Activated CD8-positive, alpha-beta memory T cell treated with anti-CD3 and anti-CD28 coated beads for 36 hours (primary cell): ENCODE measurements around the gene EML6. TPM values are rescaled to one million over a fixed set of nuclear protein-coding genes. Genes with fewer than 3 reads are reported as not detected.

ENCODE experiments used
- CTCF ChIA-PET: fragments of 350-600 bp; sonication (Branson Sonifier 250); formaldehyde crosslinking; loops from one replicate; lab custom pipeline; 2021; ENCODE audit warnings: antibody characterized with exemption; lab: Charles Lee
- POLR2A ChIA-PET: fragments of 350-600 bp; sonication (Branson Sonifier 250); formaldehyde crosslinking; loops from one replicate; lab custom pipeline; 2021; ENCODE audit warnings: antibody characterized with exemption; lab: Charles Lee
- total RNA-seq, 2 experiments: library from RNA; stranded (reverse); gene quantifications; one replicate each; pipeline ENCODE4 v1.2.3, GENCODE V29; 2021

Gene EML6
- total RNA-seq, 2 experiments from 2014 or later, result 0.89 to 1.7 TPM

DNA sequence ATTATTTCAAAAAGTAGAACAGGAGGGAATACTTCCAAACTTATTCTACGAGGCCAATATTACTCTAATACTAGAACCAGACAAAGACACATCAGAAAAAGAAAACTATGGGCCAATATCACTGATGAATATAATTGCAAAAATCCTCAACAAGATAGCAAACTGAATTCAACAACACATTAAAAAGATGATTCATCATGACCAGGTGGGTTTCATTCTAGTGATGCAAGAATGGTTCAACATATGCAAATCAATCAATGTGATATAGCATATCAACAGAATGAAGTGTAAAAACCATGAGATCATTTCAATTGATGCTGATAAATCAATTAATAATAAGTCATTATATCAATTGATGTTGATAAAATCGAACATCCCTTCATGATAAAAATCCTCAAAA lies 22.4 kb upstream of the EML6 start:
- ChIA-PET POLR2A (no interaction called here), CTCF (no interaction called here)

DNA sequence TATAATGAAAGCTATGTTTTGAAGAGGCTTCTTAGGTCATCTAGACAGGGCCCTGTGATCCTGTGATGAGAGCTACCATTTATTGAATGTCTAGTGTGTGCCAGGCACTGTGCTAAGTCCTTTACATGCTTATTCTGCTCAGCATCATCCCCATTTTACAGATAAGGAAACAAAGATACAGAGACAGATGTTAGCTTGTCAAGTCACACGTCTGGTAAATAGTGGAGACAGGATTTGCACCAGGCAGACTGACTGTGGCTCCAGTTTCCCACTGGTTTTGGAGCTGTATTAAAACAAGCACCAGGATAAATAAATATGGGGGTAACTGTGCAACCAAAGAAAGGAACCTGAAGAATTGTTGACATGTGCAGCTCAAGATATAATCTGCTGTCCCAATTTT lies 19.2 kb upstream of the EML6 start:
- CTCF ChIA-PET, result interaction anchor here (0.7 to 5.8 kb wide), 16 partner anchors 9 to 498 kb away, joined by 3 to 44 read pairs (median 5); partner anchors contain the start of gene EML6

DNA sequence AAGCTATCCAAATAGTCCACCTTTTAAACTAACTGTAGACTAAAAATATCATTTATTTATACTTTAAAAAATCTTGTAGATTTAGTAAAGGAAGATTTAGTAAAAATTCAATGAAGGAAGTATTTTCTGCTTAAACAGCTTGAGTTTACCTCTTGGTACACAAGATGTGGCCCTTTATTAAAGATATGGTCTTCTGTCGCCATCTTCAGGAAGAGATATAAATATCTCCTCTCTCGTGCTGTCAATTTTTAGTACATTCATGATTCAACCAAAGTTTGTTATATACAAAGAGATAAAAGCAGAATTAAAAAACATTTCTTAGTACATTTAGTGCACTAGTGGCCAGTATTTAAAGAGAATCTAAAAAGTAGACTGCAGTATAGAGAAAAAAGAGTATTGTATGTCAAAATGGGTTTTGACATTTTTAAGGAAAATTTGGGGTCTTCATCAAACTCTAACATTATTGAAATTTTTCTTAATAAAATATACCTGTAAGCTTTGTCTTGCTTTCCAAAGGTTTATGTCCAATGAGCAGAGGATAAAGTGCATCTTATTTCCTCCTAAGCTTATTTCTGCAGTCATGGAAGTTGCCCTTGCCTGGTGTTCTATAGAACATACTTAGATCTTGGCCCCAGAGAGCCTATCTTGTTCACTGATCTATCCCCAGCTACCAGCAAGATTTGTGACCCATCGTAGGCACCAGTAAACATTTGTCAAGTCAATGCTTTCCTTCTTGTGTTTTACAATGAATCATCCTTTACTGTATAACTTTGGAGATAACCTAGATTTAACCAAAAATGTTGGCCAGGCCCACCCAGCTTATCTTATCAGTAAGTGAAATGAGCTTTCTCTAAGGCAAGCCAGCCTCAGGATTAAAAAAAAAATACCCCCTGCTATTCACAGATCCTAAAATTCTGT lies 18.5 kb upstream of the EML6 start:
- CTCF ChIA-PET, result interaction anchor here (0.7 to 5.8 kb wide), 16 partner anchors 10 to 325 kb away, joined by 3 to 44 read pairs (median 5); partner anchors contain the start of gene EML6
- POLR2A ChIA-PET, result interaction anchor here (1.2 kb wide), 1 partner anchor 48 kb away, joined by 11 read pairs; no protein-coding TSS in a partner anchor

More for the DNA sequence above, 19.2 kb upstream of the EML6 start:
- POLR2A ChIA-PET, result interaction anchor here (1.2 kb wide), 1 partner anchor 47 kb away, joined by 11 read pairs; no protein-coding TSS in a partner anchor

DNA sequence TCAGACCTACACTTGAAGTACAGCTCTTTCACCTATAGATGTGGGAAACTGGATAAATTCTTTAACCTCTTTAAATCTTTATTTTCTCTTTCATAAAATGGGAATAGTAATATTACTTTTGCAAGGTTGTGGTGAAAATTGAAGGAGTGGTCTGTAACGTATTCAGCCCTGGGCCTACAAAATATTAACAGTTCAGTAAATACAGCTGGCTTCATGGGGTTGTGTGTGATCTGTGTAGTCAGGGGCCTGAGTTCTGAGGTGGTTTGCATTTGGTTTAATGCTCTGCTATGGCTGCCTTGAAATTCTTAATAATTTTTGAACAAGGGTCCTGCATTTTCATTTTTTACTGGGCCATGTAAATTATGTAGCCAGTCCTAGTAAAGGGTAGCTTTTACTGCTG lies 16.8 kb upstream of the EML6 start:
- ChIA-PET CTCF (interaction anchor here (0.7 to 5.8 kb wide), 3 partner anchors 42 to 585 kb away, joined by 3 to 44 read pairs (median 33); no protein-coding TSS in a partner anchor), POLR2A (no interaction called here)

DNA sequence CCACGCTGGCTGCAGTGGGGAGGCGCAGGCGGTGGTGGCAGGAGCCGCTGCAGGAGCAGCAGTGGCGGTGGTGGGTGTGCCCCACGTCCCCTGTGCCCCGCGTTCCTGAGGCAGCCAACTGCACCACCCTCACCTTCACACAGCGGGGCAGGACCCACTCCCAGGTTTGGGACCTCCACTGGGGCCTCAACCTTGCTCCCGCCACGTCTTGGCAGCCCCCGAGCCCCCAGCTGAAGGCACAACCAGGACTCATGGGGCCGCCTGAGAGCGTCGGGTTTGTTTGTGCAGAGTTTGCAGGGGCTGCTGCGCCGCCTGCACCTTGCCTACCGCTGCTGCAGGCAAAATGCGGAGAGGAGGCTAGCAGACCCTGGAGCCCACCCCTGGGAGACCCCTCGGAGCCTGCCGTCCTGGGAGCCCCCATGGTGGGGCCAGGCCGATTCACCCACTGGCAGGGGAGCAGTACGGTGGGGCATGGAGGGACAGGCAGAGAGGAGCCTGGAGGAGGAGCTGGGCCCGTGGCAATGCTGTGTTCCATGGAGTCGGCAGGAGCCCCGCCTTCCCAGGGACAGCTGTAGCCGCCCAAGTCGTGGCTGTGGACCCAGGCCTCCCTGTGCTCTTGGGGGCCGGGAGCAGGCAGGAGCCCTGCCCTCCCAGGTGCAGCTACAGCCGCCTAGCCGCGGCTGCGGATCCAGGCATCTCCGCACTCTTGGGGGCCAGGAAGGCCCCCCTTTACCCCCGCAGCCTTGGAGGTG lies 14.7 kb upstream of the EML6 start:
- CTCF ChIA-PET, result interaction anchor here (2.2 to 2.8 kb wide), 2 partner anchors 43 to 51 kb away, joined by 7 to 10 read pairs; no protein-coding TSS in a partner anchor
- POLR2A ChIA-PET, result no interaction called here

DNA sequence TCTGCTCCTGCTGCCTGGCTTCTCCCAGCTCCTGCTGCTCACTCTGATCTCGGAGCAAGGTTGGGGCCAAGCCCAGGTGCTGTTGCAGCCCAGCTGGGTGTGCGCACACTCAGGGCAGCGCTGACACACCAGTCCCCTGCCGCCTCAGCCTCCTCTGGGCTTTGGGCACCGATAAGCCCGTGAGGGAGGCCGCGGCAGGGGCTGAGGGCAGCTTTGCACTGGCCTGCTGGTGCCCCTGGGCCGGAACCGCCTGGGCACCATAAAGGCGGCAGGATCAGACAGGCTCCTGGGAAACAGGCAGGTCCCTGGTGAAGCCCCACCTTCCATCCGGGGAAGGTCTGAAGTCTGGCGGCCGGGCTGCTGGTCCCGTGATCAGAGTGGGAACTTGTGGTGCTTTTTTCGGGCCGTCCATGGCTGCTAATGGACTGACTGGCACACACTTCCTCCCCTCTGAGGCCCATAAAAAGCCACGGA lies 14.1 kb upstream of the EML6 start:
- POLR2A ChIA-PET, result no interaction called here
- CTCF ChIA-PET, result interaction anchor here (1.0 to 2.8 kb wide), 2 partner anchors 44 to 186 kb away, joined by 3 to 10 read pairs; no protein-coding TSS in a partner anchor

DNA sequence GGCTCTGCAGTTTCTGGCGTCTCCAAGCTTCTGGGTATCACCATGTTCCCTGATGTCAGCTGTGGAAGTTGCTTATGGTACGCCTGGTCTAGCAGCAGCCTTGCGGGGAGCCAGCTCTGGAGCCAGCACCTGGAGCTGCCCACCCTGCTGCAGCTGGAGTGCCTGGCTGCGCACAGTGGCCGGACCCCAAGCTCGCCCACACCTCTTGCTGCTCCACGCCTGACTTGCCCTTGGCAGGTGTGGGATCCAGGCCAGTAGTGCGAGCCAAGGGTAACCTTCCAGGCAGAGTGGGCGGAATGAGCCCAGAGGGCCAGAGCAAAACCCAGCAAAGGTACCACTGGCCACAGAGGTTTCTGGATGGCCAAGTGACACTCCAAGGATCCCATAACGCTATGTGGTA lies 13.2 kb upstream of the EML6 start:
- ChIA-PET CTCF (interaction anchor here (1.0 to 2.8 kb wide), 2 partner anchors 45 to 187 kb away, joined by 3 to 10 read pairs; no protein-coding TSS in a partner anchor), POLR2A (no interaction called here)

DNA sequence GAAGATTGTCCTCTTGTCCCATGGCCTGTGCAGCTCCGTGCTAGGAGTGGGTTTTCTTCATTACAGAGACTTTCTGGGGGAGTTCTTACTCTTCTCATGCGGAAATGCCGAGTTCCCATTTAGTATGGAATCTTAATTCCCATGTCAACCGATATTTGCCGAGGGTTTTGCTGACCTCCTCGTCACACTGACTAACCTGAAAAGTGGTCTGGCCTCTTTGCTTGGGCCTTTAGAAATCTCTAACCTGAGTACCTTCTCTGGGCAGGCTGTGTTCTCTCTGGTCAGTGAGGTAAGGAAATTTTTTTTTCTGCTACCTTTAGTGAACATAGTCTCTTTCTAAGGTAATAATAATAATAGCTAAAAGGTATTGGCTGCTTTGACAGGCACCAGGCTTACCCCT lies 10.9 kb upstream of the EML6 start:
- POLR2A ChIA-PET, result no interaction called here

DNA sequence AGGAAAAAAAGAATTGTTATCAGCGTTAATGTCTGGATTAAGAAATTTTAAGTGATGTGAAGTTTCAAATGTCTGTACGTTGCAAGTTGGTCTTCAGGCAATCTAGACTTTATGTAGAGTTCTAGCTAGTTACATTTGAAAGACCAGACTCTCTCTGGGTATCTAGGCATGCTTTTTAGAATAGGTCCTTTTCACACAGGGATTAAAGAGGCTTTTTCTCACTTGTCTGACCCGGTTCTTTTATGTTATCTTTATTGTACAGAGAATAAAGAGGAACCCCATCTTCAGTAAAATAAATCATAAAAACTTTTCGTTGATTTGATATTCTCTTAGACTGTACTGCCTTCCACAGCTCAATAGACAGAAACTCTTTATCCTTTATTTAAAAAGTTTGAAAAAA lies 8.5 kb upstream of the EML6 start:
- ChIA-PET POLR2A (no interaction called here), CTCF (interaction anchor here (1.8 kb wide), 1 partner anchor 10 kb away, joined by 7 read pairs; no protein-coding TSS in a partner anchor)

More for the DNA sequence above, 10.9 kb upstream of the EML6 start:
- CTCF ChIA-PET, result interaction anchor here (0.7 kb wide), 2 partner anchors 100 to 1157 kb away, joined by 3 to 4 read pairs; no protein-coding TSS in a partner anchor

DNA sequence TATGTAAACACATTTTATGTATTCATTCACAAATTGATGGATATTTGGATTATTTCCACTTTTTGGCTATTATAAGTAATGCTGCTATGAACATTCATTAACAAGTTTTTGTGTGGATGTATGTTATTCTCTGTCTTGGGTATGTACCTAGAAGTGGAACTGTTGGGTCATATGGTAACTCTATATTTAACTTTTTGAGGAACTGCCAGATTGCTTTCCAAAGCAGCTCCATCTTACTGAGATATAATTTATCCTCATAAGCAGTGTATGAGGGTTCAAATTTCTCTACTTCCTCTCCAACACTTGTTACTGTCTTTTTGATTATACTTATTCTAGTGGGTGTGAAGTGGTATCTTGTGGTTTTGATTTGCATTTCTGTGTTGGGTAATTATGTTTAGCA lies 7.1 kb upstream of the EML6 start:
- ChIA-PET CTCF (interaction anchor here (1.8 kb wide), 1 partner anchor 12 kb away, joined by 7 read pairs; no protein-coding TSS in a partner anchor), POLR2A (no interaction called here)

DNA sequence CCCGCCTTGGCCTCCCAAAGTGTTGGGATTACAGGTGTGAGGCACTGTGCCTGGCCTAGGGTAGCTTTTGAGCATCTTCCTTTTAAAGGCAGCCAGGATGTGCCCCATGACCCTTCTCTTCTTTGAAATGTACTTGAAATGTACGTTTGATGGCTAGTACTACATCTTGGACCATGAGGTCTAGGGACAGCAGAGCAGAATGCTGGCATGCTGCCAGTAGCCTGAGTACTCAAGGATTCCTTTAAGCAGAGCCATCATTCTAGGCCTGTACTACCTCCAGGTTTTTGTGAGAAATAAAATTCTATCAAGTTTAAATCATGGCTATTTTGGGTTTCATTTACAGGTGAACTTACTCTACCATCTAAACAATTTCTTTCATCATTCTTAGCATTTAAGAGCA lies 2.9 kb upstream of the EML6 start:
- ChIA-PET CTCF (no interaction called here), POLR2A (no interaction called here)

DNA sequence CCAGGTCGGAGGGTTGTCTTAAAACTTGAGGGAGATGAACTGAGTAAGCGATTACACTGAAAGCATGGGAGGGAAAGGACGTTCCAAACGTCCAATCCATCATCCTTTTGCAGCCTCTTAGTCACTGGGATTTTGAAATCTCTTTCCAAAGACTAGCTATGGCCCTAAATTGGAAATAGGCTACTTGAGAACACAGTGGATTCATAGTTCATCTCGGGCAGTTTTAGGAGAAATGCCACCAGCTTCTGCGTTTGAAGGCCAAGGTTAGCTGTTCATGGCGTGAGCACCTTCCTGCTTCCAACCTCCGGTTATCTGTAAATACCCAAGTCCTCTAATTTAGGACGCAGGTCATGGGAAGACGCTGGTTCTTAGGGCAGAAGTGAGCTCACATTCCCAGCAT lies 821 bp upstream of the EML6 start:
- POLR2A ChIA-PET, result no interaction called here
- CTCF ChIA-PET, result interaction anchor here (0.9 to 1.5 kb wide), 2 partner anchors 56 to 116 kb away, joined by 3 to 4 read pairs; no protein-coding TSS in a partner anchor

DNA sequence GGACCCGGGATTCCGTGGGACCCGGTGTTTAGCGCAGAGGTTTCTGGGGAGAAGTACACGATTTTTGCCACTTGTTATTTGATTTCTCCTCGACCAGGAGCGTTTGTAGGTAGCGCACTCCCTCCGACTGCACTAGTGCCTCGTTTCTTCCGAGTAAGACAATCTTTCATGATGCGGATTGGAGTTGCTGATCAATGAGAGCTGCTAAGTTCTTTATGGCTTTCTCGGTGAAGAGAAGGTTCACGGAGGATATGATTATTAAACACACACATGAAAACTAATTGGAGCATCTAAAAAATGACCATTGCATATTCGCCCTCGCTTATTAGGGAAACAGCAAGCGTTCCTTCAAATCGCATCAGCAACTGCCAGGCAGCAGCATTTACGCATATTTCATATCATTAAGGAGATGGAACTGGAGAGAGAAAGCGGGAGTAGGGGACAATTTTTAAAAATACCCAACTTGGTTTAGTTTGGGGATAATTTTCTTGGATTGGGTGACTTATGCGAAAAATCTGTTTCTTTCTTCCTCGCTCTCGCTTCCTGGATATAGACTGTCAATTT lies 616 bp downstream of the EML6 start:
- CTCF ChIA-PET, result interaction anchor here (1.6 kb wide), 1 partner anchor 19 kb away, joined by 4 read pairs; no protein-coding TSS in a partner anchor
- POLR2A ChIA-PET, result no interaction called here

DNA sequence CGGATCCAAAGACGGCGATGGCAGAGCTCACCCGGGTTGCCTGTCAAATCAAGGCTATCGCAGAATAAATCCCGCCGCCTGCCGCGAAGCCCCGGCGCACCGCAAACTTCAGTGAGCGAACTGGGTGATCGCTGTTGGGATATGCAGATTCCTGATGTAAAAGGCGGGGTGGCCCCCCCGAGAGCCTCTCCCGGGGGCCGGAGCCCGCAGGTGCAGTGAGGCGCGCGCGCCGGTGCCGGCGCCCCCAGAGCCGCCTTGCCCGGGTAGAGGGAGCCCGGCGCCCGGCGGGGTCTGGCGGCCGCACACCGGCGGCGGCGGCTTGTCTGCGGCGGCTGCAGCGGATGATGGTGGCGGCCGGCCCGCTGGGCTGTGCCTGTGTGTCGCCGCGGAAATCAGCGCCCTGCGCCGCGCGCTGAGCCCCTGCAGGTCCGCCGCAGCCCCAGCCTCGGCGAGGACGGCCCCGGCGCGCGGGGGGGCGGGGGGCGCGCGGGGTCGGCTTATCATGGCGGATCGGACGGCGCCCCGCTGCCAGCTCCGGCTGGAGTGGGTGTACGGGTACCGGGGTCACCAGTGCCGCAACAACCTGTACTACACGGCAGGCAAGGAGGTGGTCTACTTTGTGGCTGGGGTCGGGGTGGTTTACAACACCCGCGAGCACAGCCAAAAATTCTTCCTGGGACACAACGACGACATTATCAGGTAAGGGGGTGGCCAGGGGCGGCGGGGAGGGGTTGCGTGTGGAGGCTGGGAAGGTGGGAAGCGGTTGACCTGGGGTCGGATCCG lies 1.3 kb downstream of the EML6 start:
- POLR2A ChIA-PET, result no interaction called here
- CTCF ChIA-PET, result interaction anchor here (1.6 kb wide), 1 partner anchor 20 kb away, joined by 4 read pairs; no protein-coding TSS in a partner anchor

DNA sequence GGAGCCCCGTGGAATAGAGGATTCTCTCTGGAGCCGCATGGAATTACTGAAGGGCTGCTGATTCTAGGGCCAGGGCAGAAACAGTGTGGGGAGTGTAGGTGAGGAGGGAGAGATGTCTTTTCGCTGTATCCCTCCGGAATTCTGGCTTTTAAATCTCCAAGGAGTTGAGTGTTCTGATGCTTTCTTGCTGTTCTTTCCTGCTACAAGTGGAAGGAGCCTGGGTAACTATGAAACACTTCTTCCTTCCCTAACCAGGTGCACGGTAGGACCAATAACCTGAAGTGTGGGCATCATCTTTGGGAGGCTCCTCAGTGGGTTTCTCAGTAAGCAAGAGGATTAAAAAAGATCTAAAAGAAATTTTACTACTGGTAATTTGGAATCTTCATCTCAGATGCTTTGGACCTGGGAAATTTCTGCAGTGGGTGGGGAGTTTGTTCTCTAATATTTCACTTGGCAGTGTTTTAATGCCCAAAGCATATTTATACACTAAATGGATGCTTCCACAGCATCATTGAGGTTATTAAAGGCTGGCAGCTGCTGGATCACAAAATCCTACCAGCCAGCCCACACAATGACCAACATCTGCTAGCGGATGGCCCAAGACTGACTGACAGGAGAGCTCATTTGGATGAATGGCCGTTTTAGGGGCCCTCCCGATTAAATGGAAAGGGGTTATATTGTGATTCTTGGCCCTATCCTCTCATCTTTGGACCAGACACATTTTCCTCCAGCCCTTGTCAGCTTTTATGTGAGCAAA lies 2.1 kb downstream of the EML6 start:
- ChIA-PET CTCF (no interaction called here), POLR2A (no interaction called here)

DNA sequence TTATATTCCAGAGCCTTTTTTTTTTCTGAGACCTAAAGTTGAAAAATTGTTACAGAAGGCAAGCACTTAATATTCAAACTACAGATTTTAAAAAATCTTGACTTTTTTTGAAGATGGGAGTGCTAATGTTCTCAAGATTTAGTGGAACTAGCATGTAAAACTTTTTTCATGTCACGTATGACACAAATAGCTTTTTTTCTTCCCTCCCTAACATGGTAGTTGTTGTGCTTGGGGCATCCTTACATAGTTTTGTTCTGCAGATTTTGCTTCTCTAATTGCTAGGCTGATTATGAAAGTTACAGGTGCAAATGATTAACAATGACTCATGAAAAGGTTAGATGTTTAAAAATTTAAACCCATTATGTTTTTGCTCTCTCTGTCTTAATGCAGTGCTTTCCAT lies 3.0 kb downstream of the EML6 start:
- CTCF ChIA-PET, result no interaction called here
- POLR2A ChIA-PET, result no interaction called here

DNA sequence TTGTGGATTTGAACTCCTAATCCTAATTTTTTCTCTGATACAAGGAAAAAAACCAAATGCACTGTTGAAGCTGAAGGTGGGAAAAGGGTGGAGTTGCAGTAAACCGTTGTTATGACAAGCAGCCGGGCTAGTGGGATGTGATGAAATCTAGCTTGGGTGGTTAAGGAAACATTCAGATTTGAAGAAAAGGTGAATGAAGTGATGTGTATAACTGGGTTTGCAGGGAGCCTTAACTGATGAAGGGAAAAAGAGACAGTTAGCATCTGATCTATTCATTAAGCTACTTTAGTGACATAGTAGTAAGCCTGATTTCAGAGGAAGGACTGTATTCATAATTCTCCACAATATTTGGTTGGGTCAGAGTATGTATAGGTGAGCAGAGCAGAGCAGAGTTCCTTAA lies 3.5 kb downstream of the EML6 start:
- ChIA-PET CTCF (interaction anchor here (1.0 kb wide), 1 partner anchor 62 kb away, joined by 3 read pairs; no protein-coding TSS in a partner anchor), POLR2A (interaction anchor here (0.6 kb wide), 1 partner anchor 891 kb away, joined by 6 read pairs; no protein-coding TSS in a partner anchor)
